Lower lobe of right lung (tissue), 2 donors: Measurements from ENCODE around the gene TEX47. TPM values are rescaled to one million over a fixed set of nuclear protein-coding genes. Genes with fewer than 3 reads are reported as not detected.

Experiments used
- ATAC-seq, 2 donors: fragments of 200-7000 bp; cut with Tn5 transposase; one replicate each; pipeline ENCODE4 v1.9.1; 2020 to 2022; ENCODE audit warnings: mild to moderate bottlenecking in 2 of 2, moderate library complexity in 2 of 2
- DNase-seq: peaks from one replicate; pipeline ENCODE4 v3.0.0-alpha.2; 2020
- H3K27ac ChIP-seq: fragments of 200-600 bp; one replicate; pipeline ENCODE4 v1.8.0; 2022
- H3K27me3 ChIP-seq: fragments of 200-600 bp; one replicate; pipeline ENCODE4 v1.8.0; 2022; ENCODE audit warnings: low read depth
- H3K36me3 ChIP-seq: fragments of 200-600 bp; one replicate; pipeline ENCODE4 v1.8.0; 2022; ENCODE audit warnings: mild to moderate bottlenecking
- H3K4me1 ChIP-seq: fragments of 200-600 bp; one replicate; pipeline ENCODE4 v1.8.0; 2022
- H3K4me3 ChIP-seq: fragments of 200-600 bp; one replicate; pipeline ENCODE4 v1.8.0; 2022; ENCODE audit warnings: mild to moderate bottlenecking
- H3K9me3 ChIP-seq: fragments of 200-600 bp; one replicate; pipeline ENCODE4 v1.8.0; 2022
- CTCF ChIP-seq: fragments of 200-600 bp; IDR thresholded peaks from one replicate; pipeline ENCODE4 v1.8.0; 2022; ENCODE audit warnings: antibody characterized with exemption, mild to moderate bottlenecking
- intact Hi-C: fragments of 100-400 bp; cut with DNase I; formaldehyde crosslinking; loops from one replicate; pipeline ENCODE4 v1.11.0; 2022
- total RNA-seq: library from RNA; stranded (reverse); fragmentation: NEBNext Ultra II Directional; extraction: Animal tissue kit (Norgen Biotek cat#: 25700); gene quantifications from one replicate; pipeline ENCODE4 v1.2.1, GENCODE V29; 2021
- donor health status: DM: no; HTN: yes; CAD: no; lungs with severe emphysema.

The TEX47 gene
- total RNA-seq, 1 donor from 2014 or later = not detected

GRCh38 chr7:88806280-88807037, 10.9 kb upstream of the TEX47 start:
- Histone ChIP-seq H3K4me1 (no peaks in the 10 kb centered on the region), H3K9me3 (no peaks in the 10 kb centered on the region), H3K27ac (no peak overlapping the region), H3K27me3 (no peaks in the 10 kb centered on the region), H3K36me3 (no peaks in the 10 kb centered on the region), H3K4me3 (no peak overlapping the region)
- TF ChIP-seq CTCF = no peak
- no peak for ATAC-seq
- DNase-seq = no peak
- intact Hi-C loops = no loop called here

- no peak overlapping the region for H3K27ac ChIP-seq
- TF ChIP-seq CTCF = no peak
- no peaks in the 10 kb centered on the region for H3K27me3 ChIP-seq
- no peak overlapping the region for H3K4me3 ChIP-seq
- DNase-seq (no peak), ATAC-seq (no peak)
- H3K4me1 ChIP-seq = no peaks in the 10 kb centered on the region
- no peaks in the 10 kb centered on the region for H3K9me3 ChIP-seq
- no peaks in the 10 kb centered on the region for H3K36me3 ChIP-seq
- intact Hi-C loops = no loop called here
Observed at GRCh38 chr7:88801046-88801445, 5.5 kb upstream of the TEX47 start.

GRCh38 chr7:88792361-88792760, 3.2 kb downstream of the TEX47 start:
- H3K27me3 ChIP-seq = no peaks in the 10 kb centered on the region
- no peak for TF ChIP-seq CTCF
- intact Hi-C loops = no loop called here
- no peaks in the 10 kb centered on the region for H3K36me3 ChIP-seq
- H3K9me3 ChIP-seq = no peaks in the 10 kb centered on the region
- H3K4me1 ChIP-seq = no peaks in the 10 kb centered on the region
- ATAC-seq (no peak), DNase-seq (no peak)
- no peak overlapping the region for H3K4me3 ChIP-seq
- H3K27ac ChIP-seq = no peak overlapping the region

GRCh38 chr7:88791891-88792290, 3.6 kb downstream of the TEX47 start:
- Histone ChIP-seq H3K27me3 (no peaks in the 10 kb centered on the region), H3K27ac (no peak overlapping the region), H3K9me3 (no peaks in the 10 kb centered on the region), H3K4me3 (no peak overlapping the region), H3K4me1 (no peaks in the 10 kb centered on the region), H3K36me3 (no peaks in the 10 kb centered on the region)
- ATAC-seq = no peak
- DNase-seq = no peak
- no peak for TF ChIP-seq CTCF
- intact Hi-C loops = no loop called here

GRCh38 chr7:88789480-88790064, 6.0 kb downstream of the TEX47 start:
- intact Hi-C loops = no loop called here
- no peak overlapping the region for H3K27ac ChIP-seq
- DNase-seq (no peak), ATAC-seq (no peak)
- no peaks in the 10 kb centered on the region for H3K4me1 ChIP-seq
- H3K9me3 ChIP-seq = no peaks in the 10 kb centered on the region
- H3K36me3 ChIP-seq = no peaks in the 10 kb centered on the region
- peak; percentile 48 for TF ChIP-seq CTCF
- no peak overlapping the region for H3K4me3 ChIP-seq
- no peaks in the 10 kb centered on the region for H3K27me3 ChIP-seq
